Measurements from ENCODE around the gene FERMT1. TPM values are rescaled to one million over a fixed set of nuclear protein-coding genes. Genes with fewer than 3 reads are reported as not detected.

Gene FERMT1
- total and polyA plus RNA-seq, 2 donors (not counting 3 experiments of a cell fraction or from before 2014, with no cell fraction given): 0.11 to 1.5 TPM

DNA sequence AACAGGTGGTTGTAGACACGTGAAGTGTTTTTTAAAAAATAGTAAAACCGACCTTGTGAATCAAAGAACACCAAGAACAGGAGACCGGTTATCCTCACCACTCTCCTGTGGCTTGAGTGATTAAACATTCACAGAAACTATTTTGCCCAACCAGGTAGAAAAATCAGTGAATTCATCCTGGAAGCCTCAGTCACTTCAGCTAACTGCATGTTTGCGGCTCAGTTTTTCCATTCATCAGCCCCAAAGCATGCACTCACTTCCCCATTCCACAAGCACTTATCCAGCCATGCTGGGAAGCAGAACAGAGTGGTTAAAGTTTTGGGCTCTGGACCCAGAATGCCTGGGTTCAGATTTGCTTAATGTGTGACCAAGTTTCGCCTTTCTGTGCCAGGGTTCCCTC lies 71.3 kb downstream of the FERMT1 start:
- DNase-seq (ENCODE audit: low read depth, low spot score): peak; percentile 15
- H3K79me2 ChIP-seq (ENCODE audit: control insufficient read depth, insufficient read depth, low read length): no peaks in the 10 kb centered on the region
- dilution Hi-C loops (cut with MboI; ENCODE audit: extremely low pct_ligation_motif_present, low sequenced_read_pairs) (no loop called here), intact Hi-C loops (cut with micrococcal nuclease) (no loop called here)
- H3K36me3 ChIP-seq (ENCODE audit: control insufficient read depth in 2 of 2, extremely low read depth in 1 of 2, insufficient read depth in 2 of 2, low read length in 2 of 2): no peaks in the 10 kb centered on the region
- H3K4me3 ChIP-seq (replicated peaks in 1 of 3; ENCODE audit: insufficient read depth in 1 of 3, low read depth in 1 of 3, low read length in 3 of 3): peak overlapping the region in 1 of 3 experiments; percentile 24
- BruUV-seq (replicated peaks): no TSS peak
- H3K9me1 ChIP-seq (replicated peaks; ENCODE audit: control insufficient read depth, extremely low read depth, insufficient read depth, low read length): no peaks in the 10 kb centered on the region
- H3K27ac ChIP-seq (ENCODE audit: insufficient read depth, low read depth, low read length): no peak overlapping the region
- no peak overlapping the region for H2AFZ ChIP-seq (ENCODE audit: low read depth, low read length)
- peak overlapping the region; percentile 53 for H3K4me2 ChIP-seq (ENCODE audit: insufficient read depth, low read length)
- H3K9me3 ChIP-seq (replicated peaks; ENCODE audit: control insufficient read depth, insufficient read depth, low read length): no peaks in the 10 kb centered on the region
- no peaks in the 10 kb centered on the region for H4K20me1 ChIP-seq (replicated peaks; ENCODE audit: control insufficient read depth, extremely low read depth, insufficient read depth, low read length)
- peaks cover 32 to 36% of the 10 kb centered on the region in 2 experiments for H3K27me3 ChIP-seq (ENCODE audit: control insufficient read depth in 2 of 2, insufficient read depth in 2 of 2, low read length in 2 of 2)
- no peak for FAIRE-seq
- CTCF ChIA-PET: no interaction called here
- POLR2A ChIA-PET: no interaction called here
- peaks cover 8% of the 10 kb centered on the region for H3K4me1 ChIP-seq (ENCODE audit: control insufficient read depth, extremely low read depth, insufficient read depth, low read length)
- TF ChIP-seq EZH2 (IDR thresholded peaks at IDR 0.05; ENCODE audit: borderline replicate concordance, low read depth, low read length, severe bottlenecking) (no peak), POLR2A (IDR thresholded peaks at IDR 0.05; ENCODE audit: low read depth, low read length) (no peak), MYC (IDR thresholded peaks at IDR 0.05; ENCODE audit: low read depth, low read length) (no peak), FOS (IDR thresholded peaks at IDR 0.05; ENCODE audit: borderline replicate concordance, insufficient read depth, low read length) (no peak), JUN (IDR thresholded peaks at IDR 0.05; ENCODE audit: borderline replicate concordance, insufficient read depth, insufficient read length, low read depth) (no peak), MAX (IDR thresholded peaks at IDR 0.05; ENCODE audit: insufficient read depth, insufficient read length) (no peak), CTCF (IDR thresholded peaks at IDR 0.05; ENCODE audit: extremely low read depth in 1 of 2, insufficient read depth in 1 of 2, low read depth in 1 of 2, low read length in 2 of 2) (no peak), GATA2 (IDR thresholded peaks at IDR 0.05; ENCODE audit: insufficient read depth, insufficient read length, low read depth, low read length) (no peak), POLR2AphosphoS5 (IDR thresholded peaks at IDR 0.05; ENCODE audit: insufficient read depth, low read depth, low read length) (no peak)
- H3K9ac ChIP-seq (replicated peaks; ENCODE audit: extremely low read depth, insufficient read depth, low read length): no peak overlapping the region

Data from endothelial cell of umbilical vein (primary cell).